NB4 (cell line): ENCODE data around the gene SYT14.

Source experiments
- POLR2A ChIP-seq: IDR thresholded peaks from 2 replicates; pipeline ENCODE4 v1.6.1; 2011; ENCODE audit warnings: mild to moderate bottlenecking; ENCODE audit not compliant: insufficient read length; ENCODE audit errors: extremely low read depth
- TF ChIP-seq, protein P1 (sequence below): IDR thresholded peaks from one replicate; pipeline ENCODE4 v1.5.1; 2012; ENCODE audit warnings: low read depth, low read length

DNA sequence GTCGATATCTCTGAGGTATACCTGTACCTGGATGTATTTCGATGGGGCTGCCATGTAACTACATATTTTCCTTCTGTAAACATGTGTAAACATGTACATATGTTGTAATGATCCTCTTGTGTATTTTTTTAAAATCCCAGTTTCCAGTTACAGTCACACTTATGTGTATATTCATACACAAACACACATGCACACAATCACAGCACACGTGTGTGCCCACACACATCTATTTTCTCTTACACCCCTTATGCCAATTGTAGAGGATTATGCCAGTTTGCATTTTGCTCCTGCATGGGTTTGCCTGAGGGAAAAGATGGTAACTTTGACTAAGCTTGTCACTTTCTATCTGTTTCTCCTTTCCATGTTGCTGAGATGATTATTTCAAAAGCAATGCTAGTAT lies 10.1 kb downstream of the SYT14 start:
- TF ChIP-seq POLR2A, result no peak
- TF ChIP-seq, protein P1, sequence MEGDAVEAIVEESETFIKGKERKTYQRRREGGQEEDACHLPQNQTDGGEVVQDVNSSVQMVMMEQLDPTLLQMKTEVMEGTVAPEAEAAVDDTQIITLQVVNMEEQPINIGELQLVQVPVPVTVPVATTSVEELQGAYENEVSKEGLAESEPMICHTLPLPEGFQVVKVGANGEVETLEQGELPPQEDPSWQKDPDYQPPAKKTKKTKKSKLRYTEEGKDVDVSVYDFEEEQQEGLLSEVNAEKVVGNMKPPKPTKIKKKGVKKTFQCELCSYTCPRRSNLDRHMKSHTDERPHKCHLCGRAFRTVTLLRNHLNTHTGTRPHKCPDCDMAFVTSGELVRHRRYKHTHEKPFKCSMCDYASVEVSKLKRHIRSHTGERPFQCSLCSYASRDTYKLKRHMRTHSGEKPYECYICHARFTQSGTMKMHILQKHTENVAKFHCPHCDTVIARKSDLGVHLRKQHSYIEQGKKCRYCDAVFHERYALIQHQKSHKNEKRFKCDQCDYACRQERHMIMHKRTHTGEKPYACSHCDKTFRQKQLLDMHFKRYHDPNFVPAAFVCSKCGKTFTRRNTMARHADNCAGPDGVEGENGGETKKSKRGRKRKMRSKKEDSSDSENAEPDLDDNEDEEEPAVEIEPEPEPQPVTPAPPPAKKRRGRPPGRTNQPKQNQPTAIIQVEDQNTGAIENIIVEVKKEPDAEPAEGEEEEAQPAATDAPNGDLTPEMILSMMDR, result no peak
